ENCODE results near the gene ZBTB45. TPM values are rescaled to one million over a fixed set of nuclear protein-coding genes. Genes with fewer than 3 reads are reported as not detected.

Gene ZBTB45
- total and polyA plus RNA-seq, 10 of the 15 experiments (the other 5 are each of a cell fraction or from before 2014, with no cell fraction given) = 0.29 to 17.2 (median 4.2) TPM

- TF ChIP-seq HDAC2 (IDR thresholded peaks at IDR 0.05) (no peak), SMC3 (IDR thresholded peaks at IDR 0.05; ENCODE audit: borderline replicate concordance, low read length) (no peak), CBX5 (IDR thresholded peaks at IDR 0.05; ENCODE audit: low read depth) (no peak), ZNF274 (IDR thresholded peaks at IDR 0.05; ENCODE audit: insufficient read depth, insufficient read length) (no peak), CHD1 (IDR thresholded peaks at IDR 0.05; ENCODE audit: low read depth, low read length) (no peak), SPI1 (IDR thresholded peaks at IDR 0.05; ENCODE audit: borderline replicate concordance, insufficient read depth, low read depth, low read length) (no peak), RBBP5 (conservative IDR thresholded peaks at IDR 0.05) (no peak), FOXK2 (IDR thresholded peaks at IDR 0.05) (peak; percentile 58; the same call in 1 of the 2 replicates), ESRRA (IDR thresholded peaks at IDR 0.05; ENCODE audit: low read length) (no peak), ELK1 (IDR thresholded peaks at IDR 0.05; ENCODE audit: low read depth, low read length) (peak; percentile 86), GATAD2B (conservative IDR thresholded peaks at IDR 0.05; ENCODE audit: low read depth) (peak; percentile 51), FOS (IDR thresholded peaks at IDR 0.05; ENCODE audit: borderline replicate concordance, extremely low read depth, insufficient read length) (no peak), FOXM1 (IDR thresholded peaks at IDR 0.05; ENCODE audit: low read depth, low read length) (no peak), LARP7 (IDR thresholded peaks at IDR 0.05) (peak; percentile 48; the same call in 1 of the 2 replicates), CREM (IDR thresholded peaks at IDR 0.05; ENCODE audit: low read depth) (peak; percentile 72), POU2F2 (IDR thresholded peaks at IDR 0.05; ENCODE audit: borderline replicate concordance, low read depth, low read length) (no peak), EED (IDR thresholded peaks at IDR 0.05; ENCODE audit: low read depth) (no peak), JUND (IDR thresholded peaks at IDR 0.05; ENCODE audit: low read depth, low read length) (no peak), BACH1 (IDR thresholded peaks at IDR 0.05; ENCODE audit: borderline replicate concordance) (0 out of 2 replicates have a peak, but pooled peaks have one; percentile 29), RAD21 (IDR thresholded peaks at IDR 0.05; ENCODE audit: insufficient read depth, low read depth, low read length) (no peak)
- TF ChIP-seq, protein P1, sequence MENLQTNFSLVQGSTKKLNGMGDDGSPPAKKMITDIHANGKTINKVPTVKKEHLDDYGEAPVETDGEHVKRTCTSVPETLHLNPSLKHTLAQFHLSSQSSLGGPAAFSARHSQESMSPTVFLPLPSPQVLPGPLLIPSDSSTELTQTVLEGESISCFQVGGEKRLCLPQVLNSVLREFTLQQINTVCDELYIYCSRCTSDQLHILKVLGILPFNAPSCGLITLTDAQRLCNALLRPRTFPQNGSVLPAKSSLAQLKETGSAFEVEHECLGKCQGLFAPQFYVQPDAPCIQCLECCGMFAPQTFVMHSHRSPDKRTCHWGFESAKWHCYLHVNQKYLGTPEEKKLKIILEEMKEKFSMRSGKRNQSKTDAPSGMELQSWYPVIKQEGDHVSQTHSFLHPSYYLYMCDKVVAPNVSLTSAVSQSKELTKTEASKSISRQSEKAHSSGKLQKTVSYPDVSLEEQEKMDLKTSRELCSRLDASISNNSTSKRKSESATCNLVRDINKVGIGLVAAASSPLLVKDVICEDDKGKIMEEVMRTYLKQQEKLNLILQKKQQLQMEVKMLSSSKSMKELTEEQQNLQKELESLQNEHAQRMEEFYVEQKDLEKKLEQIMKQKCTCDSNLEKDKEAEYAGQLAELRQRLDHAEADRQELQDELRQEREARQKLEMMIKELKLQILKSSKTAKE (IDR thresholded peaks at IDR 0.05; ENCODE audit: low read depth, poor library complexity, severe bottlenecking) = no peak
- TF ChIP-seq, protein P2, sequence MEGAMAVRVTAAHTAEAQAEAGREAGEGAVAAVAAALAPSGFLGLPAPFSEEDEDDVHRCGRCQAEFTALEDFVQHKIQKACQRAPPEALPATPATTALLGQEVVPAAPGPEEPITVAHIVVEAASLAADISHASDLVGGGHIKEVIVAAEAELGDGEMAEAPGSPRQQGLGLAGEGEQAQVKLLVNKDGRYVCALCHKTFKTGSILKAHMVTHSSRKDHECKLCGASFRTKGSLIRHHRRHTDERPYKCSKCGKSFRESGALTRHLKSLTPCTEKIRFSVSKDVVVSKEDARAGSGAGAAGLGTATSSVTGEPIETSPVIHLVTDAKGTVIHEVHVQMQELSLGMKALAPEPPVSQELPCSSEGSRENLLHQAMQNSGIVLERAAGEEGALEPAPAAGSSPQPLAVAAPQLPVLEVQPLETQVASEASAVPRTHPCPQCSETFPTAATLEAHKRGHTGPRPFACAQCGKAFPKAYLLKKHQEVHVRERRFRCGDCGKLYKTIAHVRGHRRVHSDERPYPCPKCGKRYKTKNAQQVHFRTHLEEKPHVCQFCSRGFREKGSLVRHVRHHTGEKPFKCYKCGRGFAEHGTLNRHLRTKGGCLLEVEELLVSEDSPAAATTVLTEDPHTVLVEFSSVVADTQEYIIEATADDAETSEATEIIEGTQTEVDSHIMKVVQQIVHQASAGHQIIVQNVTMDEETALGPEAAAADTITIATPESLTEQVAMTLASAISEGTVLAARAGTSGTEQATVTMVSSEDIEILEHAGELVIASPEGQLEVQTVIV (IDR thresholded peaks at IDR 0.05; ENCODE audit: borderline replicate concordance, partially characterized antibody) = peak; percentile 71
These were observed 52.6 kb downstream of the ZBTB45 start, which contains the start of gene ZNF324 (continued) for GRCh38 chr19:58466760-58467589.

Data from GM12878 (cell line).